Right hindlimb (tissue), 1 donor: ENCODE results near the gene SLC8A1.
"Not testable (repeated sequence)": the region's sequence is repeated elsewhere in the genome, so short reads cannot be mapped to it uniquely, and the experiment has no call there.

ENCODE experiments used
- DNase-seq: peaks from one replicate; pipeline ENCODE4 v3.0.0-alpha.2; 2018

SLC8A1 gene

GRCh38 chr2:40096360-40096759, 355.5 kb downstream of the SLC8A1 start:
- no peak for DNase-seq

- no peak for DNase-seq
Measured at GRCh38 chr2:40095000-40095399, 356.9 kb downstream of the SLC8A1 start.

GRCh38 chr2:40094451-40094850, 357.4 kb downstream of the SLC8A1 start:
- no peak for DNase-seq

- no peak for DNase-seq
Measured at GRCh38 chr2:40093021-40093675, 358.7 kb downstream of the SLC8A1 start.

GRCh38 chr2:40090044-40090443, 361.8 kb downstream of the SLC8A1 start:
- no peak for DNase-seq

DNA sequence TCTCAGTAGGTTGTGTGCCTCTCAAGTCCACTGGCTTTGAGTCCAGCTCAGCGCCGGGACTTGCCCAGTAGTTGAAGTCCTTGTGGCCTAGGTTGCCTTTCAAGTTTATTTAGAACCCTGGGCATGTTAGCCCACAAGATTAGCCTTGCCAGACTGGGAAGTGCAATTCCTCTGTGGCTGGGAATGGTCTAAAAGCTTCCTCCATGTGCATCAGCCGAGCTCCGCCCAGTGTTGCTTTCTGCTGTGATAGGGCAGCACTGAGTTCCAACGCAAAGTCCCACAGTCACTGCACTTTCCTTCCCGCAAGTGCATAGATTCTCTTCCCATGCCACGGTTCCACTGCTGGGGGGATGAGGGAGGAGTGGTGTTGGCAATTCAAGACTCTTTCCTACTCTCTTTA, 364.0 kb downstream of the SLC8A1 start:
- DNase-seq, result no peak

- DNase-seq, result no peak
Measured at GRCh38 chr2:40087434-40087833, 364.5 kb downstream of the SLC8A1 start.

DNA sequence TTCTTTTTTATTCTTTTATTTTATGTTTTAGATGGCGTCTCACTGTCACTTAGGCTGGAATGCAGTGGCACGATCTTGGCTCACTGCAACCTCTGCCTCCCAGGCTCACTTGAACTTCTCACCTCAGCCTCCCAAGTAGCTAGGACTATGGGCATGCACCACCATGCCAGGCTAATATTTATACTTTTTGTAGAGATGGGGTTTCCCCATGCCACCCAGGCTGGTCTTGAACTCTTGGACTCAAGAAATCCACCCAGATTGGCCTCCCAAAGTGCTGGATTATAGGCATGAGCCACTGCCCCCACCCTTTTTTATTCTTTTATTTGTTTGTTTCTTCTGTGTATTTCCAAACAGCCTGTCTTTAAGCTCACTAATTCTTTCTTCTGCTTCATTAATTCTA, 366.1 kb downstream of the SLC8A1 start:
- DNase-seq, result no peak

- not testable (repeated sequence) for DNase-seq
Measured at GRCh38 chr2:40073336-40073735, 378.6 kb downstream of the SLC8A1 start.

DNA sequence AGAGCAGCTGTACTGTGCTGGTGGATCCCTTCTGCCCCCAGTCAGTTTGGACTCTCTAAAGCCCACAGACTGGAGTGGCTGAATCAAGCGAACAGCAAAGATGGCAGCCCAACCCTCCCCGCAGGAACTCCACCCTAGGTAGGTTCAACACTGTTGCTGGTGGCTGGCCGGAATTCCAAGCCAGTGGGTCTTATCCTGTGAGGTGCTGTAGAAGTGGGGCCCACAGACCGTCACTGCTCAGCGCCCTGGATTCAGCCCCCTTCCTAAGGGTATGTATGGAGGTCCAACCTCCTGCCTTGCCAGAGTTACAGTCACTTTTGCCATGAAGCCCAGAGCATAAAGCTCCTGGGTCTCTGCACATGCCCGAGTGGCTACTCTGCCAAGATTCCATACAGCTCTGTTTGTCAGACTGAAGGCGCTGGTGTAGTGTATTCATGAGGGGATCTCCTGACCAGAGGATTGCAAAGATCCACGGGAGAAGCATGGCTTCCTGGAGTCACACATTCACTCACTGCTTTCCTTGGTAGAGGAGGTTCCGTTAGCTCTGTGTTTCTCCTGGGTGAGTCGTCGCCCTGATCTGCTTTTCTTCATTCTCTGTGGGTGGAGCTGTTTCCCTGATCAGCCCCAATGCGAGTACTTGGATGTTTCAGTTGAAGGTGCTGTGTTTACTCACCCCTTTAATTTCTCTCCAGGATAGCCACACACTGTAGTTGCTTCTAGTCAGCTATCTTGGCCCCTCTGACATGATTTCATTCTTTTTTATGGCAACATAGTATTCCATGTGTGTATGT, 379.3 kb downstream of the SLC8A1 start:
- no peak for DNase-seq

GRCh38 chr2:40062381-40062780, 389.5 kb downstream of the SLC8A1 start:
- DNase-seq, result no peak

DNA sequence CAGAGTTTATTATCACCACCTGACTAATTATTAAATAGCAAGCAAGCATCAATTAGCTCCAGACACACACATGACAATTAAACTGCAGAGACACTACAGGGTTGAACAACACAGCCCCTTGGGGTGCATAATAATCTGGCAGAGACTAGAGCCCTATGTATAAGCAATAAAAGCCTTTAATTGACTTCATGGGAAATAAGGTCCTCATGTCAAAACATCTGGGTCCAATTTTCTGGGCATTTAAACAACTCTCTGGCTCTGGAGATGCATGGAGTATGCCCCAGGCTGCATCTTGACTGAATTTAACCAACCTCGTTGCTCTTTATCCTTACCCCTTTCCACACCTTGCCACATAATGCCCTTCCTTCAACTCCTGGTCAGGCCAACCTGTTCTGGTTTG, 402.1 kb downstream of the SLC8A1 start:
- no peak for DNase-seq

GRCh38 chr2:40048506-40048905, 403.4 kb downstream of the SLC8A1 start:
- DNase-seq, result no peak

DNA sequence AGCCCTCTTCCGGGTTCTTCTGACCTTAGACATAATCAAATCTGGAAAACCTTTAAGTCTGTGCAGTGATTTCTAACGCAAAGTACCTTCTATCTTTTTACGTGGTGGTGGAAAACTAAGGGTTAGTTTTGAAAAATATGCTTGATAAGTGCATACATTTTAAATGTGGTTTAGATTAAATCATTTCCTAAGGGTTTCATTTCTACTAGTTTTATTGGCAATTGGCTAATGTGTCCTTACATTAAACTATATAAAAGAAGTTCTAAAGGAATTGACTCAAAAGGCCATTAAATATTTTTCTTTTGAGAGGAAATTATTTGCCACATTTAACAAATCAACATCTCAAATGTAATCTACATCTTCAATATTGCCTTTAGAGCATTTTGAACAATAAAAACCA, 404.5 kb downstream of the SLC8A1 start:
- DNase-seq, result no peak
